IPS-11a (cell line): ENCODE results near the gene CA6.
"Not testable (repeated sequence)": the region's sequence is repeated elsewhere in the genome, so short reads cannot be mapped to it uniquely, and the experiment has no call there.

ENCODE experiments used
- H3K4me3 ChIP-seq: one replicate; pipeline ENCODE4 v1.5.1; 2013; ENCODE audit warnings: low read depth, low read length, control low read depth

Gene CA6

DNA sequence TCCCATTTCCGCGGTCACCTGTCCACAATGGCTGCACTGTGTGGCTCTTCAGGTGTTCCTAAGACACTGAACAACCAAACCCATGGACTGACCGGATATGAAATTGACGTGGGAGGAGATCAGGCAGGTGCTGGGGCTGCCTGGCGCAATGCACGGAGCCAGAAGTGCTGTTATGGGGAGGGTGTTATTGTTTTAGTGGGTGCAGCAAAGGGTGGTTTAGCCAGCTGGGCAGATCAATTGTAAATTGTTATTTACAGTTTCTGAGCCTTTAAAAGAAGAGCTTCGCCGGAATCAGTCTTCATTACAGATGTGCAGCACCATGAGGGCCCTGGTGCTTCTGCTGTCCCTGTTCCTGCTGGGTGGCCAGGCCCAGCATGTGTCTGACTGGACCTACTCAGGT lies at the start of gene CA6:
CA6 (plus strand) TSS at position 301 of the 400 bp plus-strand sequence; CDS start at position 320, 19 bp downstream.
- no peak within 1 kb of the TSS for H3K4me3 ChIP-seq

DNA sequence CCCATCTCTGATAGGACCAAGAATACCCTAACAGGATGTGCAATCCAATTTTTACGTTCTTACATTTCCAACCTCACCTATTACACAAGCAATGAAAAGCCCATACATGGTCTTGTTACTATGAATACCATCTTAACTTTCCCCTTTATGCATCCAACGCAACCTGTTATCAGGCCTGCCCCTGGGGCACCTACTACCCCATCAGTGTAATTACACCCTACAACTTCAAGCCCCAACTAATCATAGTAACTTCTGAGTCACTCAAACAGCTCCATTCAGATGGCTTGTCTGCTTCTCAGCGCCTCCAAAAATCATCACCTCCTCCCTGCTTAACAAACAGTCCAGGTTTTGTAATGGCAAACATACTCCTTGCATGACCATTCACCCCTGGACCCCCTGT lies 48.9 kb upstream of the CA6 start:
- H3K4me3 ChIP-seq = not testable (repeated sequence)

DNA sequence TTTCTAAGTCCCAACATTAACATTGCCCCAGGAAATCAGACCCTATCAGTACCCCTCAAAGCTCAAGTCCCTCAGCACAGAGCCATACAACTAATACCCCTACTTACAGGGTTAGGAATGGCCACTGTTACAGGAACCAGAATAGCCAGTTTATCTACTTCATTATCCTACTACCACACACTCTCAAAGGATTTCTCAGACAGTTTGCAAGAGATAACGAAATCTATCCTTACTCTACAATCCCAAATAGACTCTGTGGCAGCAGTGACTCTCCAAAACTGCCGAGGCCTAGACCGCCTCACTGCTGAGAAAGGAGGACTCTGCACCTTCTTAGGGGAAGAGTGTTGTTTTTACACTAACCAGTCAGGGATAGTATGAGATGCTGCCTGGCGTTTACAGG lies 48.2 kb upstream of the CA6 start:
- not testable (repeated sequence) for H3K4me3 ChIP-seq

DNA sequence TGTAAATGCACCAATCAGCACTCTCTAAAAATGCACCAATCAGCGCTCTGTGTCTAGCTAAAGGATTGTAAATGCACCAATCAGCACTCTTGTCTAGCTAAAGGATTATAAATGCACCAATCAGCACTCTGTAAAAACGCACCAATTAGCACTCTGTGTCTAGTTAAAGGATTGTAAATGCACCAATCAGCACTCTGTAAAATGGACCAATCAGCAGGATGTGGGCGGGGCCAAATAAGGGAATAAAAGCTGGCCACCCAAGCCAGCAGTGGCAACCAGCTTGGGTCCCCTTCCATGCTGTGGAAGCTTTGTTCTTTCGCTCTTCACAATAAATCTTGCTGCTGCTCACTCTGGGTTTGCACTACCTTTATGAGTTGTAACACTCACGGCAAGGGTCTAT lies 47.2 kb upstream of the CA6 start:
- H3K4me3 ChIP-seq = not testable (repeated sequence)

DNA sequence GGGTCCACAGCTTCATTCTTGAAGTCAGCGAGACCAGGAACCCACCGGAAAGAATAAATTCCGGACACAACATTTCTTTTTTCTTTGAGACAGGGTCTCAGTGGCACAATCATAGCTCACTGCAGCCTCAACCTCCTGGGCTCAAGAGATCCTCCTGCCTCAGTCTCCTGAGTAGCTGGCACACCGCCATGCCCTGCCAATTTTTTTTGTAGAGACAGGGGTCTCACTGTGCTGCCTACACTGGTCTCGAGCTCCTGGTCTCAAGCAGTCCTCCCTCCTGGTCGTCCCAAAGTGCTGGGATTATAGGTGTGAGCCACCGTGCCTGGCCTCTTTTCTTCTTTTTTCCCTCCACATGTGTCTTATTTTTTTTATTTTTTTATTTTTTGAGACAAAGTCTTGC lies 46.6 kb upstream of the CA6 start:
- H3K4me3 ChIP-seq = no peak overlapping the region

DNA sequence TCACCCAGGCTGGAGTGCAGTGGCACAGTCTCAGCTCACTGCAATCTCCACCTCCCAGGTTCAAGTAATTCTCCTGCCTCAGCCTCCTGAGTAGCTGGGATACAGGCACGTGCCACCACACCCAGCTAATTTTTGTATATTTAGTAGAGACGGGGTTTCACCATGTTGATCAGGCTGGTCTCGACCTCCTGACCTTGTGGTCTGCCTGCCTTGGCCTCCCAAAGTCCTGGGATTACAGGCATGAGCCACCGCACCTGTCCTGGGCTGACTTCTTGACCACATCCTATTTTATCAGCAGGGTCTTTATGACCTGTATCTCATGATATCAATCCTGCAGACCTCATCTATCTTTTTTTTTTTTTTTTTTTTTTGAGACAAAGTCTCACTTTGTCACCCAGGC lies 45.0 kb upstream of the CA6 start:
- not testable (repeated sequence) for H3K4me3 ChIP-seq

DNA sequence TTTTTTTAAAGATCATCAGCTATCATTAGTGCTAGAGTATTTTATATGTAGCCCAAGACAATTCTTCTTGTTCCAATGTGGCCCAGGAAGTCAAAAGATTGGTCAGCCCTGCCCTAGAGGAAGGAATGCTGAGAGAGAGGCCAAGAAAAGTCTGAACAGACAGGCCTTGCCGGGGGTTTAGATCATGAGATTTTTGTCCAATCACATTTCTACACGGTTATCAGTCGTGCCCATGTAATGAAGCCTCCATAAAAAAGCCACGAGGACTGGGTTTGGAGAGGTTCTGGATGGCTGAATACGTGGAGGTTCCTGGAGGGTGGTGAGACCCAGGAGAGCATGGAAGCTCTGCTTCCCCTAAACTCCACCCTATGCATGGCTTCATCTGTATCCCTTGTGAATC lies 42.9 kb upstream of the CA6 start:
- no peak overlapping the region for H3K4me3 ChIP-seq

DNA sequence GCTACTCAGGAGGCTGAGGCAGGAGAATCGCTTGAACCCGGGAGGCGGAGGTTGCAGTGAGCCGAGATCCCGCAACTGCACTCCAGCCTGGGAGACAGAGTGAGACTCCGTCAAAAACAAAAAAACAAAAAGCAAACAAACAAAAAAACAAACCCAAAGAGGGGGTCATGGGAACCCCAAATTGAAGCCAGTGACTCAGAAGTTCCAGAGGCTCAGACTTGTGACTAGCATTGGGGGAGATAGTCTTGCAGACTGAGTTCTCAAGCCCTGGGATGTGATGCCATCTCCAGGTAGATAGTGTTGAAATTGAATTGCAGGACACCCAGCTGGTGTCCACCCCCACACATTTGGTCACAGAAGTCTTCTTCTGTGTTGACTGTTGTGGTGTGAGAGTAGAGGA lies 42.3 kb upstream of the CA6 start:
- no peak overlapping the region for H3K4me3 ChIP-seq

DNA sequence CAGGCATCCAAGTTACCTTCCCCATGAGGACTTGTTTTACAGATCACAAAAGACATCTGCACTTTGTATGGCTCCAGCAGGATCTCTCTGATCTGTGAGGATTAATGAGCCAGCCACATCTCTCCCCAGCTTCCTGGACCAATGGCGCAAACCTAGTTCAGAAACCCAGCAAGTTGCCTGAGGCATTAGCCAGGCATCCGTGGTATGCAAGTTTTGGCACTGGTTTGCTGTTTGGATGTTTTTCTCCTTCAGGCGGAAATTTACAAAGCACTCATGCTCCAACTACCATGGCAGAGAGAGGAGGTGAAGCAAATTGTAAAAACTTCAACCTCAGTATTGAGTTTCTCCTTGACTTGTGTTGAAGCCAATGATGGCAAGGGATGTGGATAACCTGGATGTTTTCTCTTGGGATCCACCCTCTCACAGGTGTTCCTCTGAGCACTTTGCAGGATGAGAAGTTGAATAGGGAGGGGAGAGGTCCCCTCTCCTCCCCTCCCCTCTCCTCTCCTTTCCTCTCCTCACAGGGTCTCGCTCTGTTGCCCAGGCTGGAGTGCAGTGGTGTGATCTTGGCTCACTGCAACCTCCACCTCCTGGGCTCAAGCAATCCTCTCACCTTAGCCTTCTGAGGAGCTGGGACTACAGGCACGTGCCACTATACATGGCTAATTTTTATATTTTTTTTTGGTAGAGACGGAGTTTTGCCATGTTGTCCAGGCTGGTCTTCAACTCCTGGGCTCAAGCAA lies 41.6 kb upstream of the CA6 start:
- no peak overlapping the region for H3K4me3 ChIP-seq

DNA sequence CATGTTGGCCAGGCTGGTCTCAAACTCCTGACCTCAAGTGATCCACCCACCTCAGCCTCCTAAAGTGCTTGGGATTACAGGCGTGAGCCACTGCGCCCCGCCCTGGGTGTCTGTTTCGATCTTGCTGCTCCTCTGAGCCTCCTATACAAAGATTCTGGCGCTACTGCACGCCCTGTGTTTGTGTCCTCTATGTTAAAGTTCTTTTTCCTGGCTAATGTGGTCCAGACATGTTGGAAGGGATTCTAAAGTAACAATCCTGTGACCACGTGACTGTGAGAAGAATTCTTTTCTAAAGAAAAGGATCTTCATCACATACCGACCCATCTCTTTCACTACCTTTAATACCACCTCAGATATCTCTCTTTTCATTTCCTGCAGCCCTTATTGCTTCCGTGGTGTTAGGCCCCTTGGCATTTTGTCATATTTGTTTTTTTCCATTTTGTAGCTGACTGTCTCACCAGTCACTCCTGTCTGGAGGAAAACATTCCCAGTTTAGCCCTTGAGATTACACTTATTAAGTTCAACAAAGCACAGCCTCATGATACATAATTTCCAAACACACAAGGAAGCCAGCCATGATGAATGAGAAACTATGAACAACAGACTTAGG lies 40.0 kb upstream of the CA6 start:
- no peak overlapping the region for H3K4me3 ChIP-seq

DNA sequence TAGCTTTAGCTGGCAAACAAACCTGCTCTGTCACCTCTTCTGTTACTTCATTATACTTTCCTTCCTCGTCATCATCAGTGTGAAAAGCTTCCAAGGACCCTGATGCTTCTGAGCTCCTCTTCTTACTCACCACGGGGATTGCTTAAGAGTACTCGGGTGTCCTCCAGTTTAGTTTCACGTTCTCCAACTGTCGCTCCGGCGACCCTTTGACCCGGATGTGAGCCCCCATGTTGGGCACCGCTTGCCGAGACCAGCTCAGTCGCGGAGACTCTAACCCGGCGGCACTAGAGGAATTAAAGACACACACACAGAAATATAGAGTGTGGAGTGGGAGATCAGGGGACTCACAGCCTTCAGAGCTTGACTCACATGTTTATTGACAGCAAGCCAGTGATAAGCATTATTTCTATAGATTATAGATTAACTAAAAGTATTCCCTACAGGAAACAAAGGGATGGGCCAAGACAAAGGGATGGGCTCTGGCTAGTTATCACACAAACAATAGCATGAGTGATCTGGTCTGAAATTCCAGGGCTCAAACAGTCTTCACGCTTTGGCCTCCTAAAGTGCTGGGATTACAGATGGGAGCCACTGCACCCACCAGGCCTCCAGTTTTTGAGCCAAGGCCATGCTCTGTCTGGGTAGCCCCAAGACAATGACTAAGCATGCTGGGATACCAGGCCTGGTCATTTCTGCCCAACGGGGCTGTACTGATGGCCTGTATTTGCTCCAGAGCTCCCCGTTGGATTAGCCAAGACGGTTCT lies 37.1 kb upstream of the CA6 start:
- H3K4me3 ChIP-seq = no peak overlapping the region

DNA sequence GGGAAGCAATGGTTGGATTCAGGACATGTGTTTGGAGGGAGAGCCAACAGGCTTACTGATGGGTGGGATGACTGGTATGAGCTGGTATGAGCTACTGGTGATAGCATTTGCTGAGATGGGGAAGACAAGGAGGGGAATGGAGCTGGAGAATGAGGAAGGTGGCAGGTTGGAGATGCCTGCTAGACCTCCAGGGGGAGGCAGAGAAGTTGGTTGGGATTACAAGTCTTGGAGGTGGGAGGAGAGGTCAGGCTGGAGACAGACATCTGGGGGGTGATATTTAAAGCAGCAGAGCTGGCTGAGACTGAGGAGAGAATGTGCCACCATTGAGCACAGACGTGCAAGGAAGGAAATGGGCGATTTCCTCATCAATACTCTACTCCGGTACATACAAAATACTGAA lies 35.3 kb upstream of the CA6 start:
- no peak overlapping the region for H3K4me3 ChIP-seq

DNA sequence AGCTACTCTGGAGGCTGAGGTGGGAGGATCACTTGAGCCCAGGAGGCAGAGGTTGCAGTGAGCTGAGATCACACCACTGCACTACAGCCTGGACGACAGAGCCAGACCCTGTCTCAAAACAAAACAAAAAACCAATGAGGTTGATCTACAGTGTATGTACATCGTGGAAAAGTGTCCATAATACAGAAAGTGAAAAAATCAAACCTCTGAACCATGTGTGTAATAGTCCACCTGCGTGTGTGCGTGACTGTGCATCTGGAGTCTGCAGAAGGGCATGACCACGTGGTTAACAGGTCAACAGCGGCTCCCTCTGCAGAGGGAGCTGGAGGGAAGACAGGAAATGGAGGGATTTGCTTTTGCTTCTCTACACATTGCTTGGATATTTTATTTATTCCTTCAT lies 34.8 kb upstream of the CA6 start:
- H3K4me3 ChIP-seq = no peak overlapping the region

DNA sequence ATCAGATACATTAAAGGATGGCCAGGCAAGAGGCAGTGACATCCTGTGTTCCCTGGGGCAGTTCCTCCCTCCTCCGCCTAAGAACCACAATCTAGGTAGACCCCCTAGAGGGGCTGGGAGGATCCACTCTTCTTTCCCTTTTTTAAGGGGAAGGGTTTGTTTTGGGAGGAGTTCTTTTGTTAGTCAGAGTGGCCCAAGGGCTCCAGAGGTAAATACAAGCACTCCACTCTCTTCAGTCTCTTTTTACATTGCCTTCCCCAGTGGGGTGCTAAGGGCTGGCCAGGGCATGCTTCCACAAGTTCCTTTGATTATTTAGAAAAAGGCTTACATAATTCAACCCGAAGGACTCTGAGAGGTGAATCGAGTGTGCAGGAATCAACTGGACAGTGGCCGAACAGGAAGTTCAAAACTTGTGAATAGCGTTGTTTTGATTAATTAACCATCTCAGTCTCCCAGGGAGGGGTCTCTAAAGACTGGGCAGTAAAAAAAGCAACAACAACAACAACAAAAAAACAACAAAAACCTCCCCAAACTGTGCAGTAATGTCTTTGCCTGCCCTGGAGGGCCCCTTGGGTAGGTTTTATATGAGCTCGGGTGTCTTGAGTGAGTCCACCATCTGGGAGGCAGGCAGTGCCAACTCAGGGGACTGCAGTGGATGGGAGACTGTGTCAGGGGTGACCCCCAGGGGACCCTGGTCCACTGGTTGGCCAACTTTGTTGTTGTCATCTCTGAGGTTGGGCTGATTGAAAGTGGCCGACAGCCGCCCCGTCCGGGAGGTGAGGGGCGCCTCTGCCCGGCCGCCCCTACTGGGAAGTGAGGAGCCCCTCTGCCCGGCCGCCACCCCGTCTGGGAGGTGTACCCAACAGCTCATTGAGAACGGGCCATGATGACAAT lies 34.0 kb upstream of the CA6 start:
- H3K4me3 ChIP-seq = no peak overlapping the region

DNA sequence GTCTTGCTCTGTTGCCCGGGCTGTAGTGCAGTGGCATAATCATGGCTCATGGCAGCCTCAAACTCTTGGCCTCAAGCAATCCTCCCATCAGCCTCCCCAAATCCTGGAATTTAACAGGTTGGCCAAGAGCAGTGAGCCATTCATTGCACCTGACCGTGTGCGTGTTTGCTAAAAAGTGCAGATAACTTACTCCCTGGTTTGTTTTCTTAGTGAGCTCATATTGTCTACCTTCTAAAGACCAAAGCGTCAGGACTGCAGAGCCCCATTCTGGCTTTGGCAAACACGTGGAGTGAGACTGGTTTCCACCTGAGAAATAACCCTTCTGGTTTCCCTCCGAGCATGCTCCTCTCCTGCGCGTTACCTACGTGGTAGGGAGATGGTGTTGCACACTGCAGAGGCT lies 32.2 kb upstream of the CA6 start:
- H3K4me3 ChIP-seq = no peak overlapping the region

DNA sequence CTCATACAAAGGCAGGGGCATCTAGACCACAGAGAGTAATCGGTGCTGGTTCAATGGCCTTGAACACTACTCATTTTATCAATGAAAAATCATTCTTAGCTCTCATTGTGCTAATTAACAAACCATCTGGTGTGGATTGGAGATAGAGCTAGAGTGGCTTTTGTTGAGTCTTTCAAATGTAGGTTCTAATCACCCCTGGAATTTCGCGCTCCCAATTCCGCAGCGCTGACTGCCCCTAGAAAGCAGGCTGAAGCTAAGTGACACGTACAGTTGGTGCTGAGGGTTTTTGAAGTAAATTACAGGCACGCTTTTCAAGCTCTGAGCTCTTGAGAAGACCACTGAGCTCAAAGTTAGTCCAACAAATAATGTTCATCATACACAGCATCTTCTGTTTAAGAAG lies 31.2 kb upstream of the CA6 start:
- no peak overlapping the region for H3K4me3 ChIP-seq

DNA sequence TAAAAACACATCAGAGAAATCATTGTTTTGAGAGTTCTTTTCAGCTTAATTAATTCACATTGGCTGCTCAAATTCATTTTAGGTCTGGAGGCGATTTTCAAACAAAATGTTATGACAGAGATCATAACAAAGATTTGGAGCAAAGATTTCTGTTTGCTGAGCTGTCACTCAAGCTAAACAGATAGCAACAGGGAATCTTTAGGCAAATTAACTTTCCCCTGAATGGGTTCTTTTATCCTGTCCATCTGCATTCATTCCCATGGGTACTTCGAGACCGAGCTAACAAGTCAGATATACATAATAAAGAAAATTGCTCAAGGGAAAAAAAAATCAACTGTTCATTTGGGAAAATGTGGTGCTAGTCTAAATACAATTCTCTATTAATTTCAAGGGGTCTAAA lies 30.2 kb upstream of the CA6 start:
- no peak overlapping the region for H3K4me3 ChIP-seq

DNA sequence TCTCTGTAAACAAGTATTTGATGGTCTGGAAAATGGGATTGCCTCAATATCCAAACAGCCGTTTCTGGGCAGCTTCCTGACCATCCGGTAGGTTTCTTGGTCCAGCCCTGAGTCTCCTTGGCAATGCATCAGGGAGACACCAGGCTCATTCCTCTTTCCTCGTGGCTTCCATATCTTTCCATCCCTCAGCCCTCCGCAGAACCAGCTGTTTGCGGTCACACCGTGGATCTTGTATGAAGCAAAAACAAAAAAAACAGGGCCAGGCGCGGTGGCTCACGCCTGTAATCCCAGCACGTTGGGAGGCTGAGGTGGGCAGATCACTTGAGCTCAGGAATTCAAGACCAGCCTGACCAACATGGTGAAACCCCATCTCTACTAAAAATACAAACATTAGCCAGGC lies 28.1 kb upstream of the CA6 start:
- not testable (repeated sequence) for H3K4me3 ChIP-seq

DNA sequence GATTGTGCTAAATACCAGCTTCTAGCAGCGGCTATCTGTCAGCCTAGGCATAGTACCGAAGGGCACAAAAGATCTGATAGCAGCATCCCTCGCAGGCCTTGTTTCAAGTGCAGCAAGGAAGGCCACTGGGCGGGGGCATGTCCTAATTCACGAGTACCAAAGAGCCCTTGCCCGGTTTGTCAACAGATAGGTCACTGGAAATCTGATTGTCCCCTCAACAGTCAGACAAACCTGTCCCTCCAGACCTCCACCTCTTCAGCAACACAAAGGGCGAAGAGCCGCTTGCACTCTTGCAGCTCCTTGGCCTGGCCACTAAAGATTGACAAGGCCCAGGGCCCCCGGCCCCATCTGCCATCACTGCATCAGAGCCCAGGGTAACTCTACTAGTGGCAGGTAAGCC lies 22.7 kb upstream of the CA6 start:
- no peak overlapping the region for H3K4me3 ChIP-seq

DNA sequence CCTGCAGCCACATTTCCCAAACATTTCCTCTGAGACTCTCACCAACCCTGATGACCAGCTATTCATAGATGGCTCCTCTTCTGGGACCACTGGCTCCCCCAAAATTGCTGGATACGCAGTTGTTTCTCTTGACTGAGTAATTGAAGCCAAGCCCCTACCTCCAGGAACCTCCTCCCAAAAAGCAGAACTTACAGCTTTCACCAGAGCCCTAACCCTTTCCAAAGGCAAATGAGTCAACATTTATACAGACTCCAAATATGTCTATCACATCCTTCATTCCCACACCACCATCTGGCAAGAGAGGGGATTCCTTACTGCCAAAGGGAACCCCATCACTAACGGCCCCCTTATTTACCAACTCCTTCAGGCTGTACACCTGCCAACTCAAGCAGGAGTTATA lies 20.3 kb upstream of the CA6 start:
- H3K4me3 ChIP-seq = no peak overlapping the region

DNA sequence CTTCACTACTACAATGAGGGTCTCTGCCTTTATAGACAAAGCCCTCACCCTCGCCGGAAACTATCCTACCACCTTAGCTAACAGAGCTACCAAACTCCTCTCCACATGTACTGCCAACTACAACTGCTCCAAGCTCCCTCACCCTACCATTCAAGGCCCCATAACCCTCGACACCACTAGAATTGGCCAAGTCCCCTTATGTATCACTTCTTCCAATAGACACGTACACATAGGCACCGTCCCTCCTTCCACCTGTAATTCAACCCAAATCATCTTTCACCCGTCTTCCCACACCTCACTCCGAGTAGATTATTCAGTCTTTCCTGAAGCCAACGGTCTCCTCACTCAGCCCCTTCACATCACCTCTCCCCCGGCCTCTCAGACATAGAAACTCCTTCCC lies 19.7 kb upstream of the CA6 start:
- H3K4me3 ChIP-seq = no peak overlapping the region
